ENCODE data around the gene NKTR. TPM values are rescaled to one million over a fixed set of nuclear protein-coding genes. Genes with fewer than 3 reads are reported as not detected.

Gene NKTR
- total and polyA plus RNA-seq, 7 experiments from 2014 or later, result 10.9 to 275 (median 209) TPM

- Mint-ChIP-seq H3K4me3 (peak overlapping the region in 8 of 10 donors; percentile 7 to 58 (median 15)), H3K4me1 (peaks cover 35 to 88% (median 73%) of the 10 kb centered on the region in 7 donors), H3K27ac (peak overlapping the region in 7 of 9 donors; percentile 12 to 69 (median 45)), H3K27me3 (no peaks in the 10 kb centered on the region), H3K9me3 (no peaks in the 10 kb centered on the region), H3K36me3 (peaks cover 0 to 33% (median 15%) of the 10 kb centered on the region in 5 donors)
- DNase-seq (no peak), ATAC-seq (peak; percentile 58)
- Histone ChIP-seq H3K36me3 (ENCODE audit: control insufficient read depth in 2 of 3, insufficient read depth in 3 of 3, low read length in 3 of 3) (peaks cover 0 to 15% (median 6%) of the 10 kb centered on the region in 3 experiments), H3K27me3 (ENCODE audit: control insufficient read depth in 2 of 2, insufficient read depth in 2 of 2, low read length in 2 of 2) (no peaks in the 10 kb centered on the region), H3K27ac (ENCODE audit: low read depth, low read length) (peak overlapping the region; percentile 27), H3K4me1 (ENCODE audit: control insufficient read depth in 2 of 2, insufficient read depth in 2 of 2, low read length in 2 of 2) (peaks cover 14 to 17% of the 10 kb centered on the region in 2 donors), H3K9me3 (ENCODE audit: control insufficient read depth in 2 of 3, low read length in 3 of 3) (no peaks in the 10 kb centered on the region), H3K4me3 (ENCODE audit: low read length) (no peak overlapping the region)
- ChIA-PET POLR2A (interaction anchor here (4.2 kb wide), 1 partner anchor 9 kb away, joined by 28 read pairs; the partner anchor contains the start of gene NKTR), CTCF (interaction anchor here (0.7 kb wide), 2 partner anchors 46 to 241 kb away, joined by 3 read pairs; no protein-coding TSS in a partner anchor)
- intact Hi-C loops (cut with micrococcal nuclease), result no loop called here
Measured at GRCh38 chr3:42610976-42611375, 10.5 kb downstream of the NKTR start.

GRCh38 chr3:42612217-42612616 is 11.7 kb downstream of the NKTR start:
- Histone ChIP-seq H3K27me3 (ENCODE audit: control insufficient read depth in 2 of 2, insufficient read depth in 2 of 2, low read length in 2 of 2) (no peaks in the 10 kb centered on the region), H3K27ac (ENCODE audit: low read depth, low read length) (peak overlapping the region; percentile 9), H3K4me3 (ENCODE audit: low read length) (no peak overlapping the region), H3K9me3 (ENCODE audit: control insufficient read depth in 2 of 3, low read length in 3 of 3) (no peaks in the 10 kb centered on the region), H3K36me3 (ENCODE audit: control insufficient read depth in 2 of 3, insufficient read depth in 3 of 3, low read length in 3 of 3) (peaks cover 0 to 10% (median 1%) of the 10 kb centered on the region in 3 experiments), H3K4me1 (ENCODE audit: control insufficient read depth in 2 of 2, insufficient read depth in 2 of 2, low read length in 2 of 2) (peaks cover 14 to 15% of the 10 kb centered on the region in 2 donors)
- no peak for ATAC-seq
- Mint-ChIP-seq H3K36me3 (peaks cover 0 to 30% (median 12%) of the 10 kb centered on the region in 5 donors), H3K9me3 (no peaks in the 10 kb centered on the region), H3K27me3 (no peaks in the 10 kb centered on the region), H3K4me1 (peaks cover 40 to 90% (median 74%) of the 10 kb centered on the region in 7 donors), H3K27ac (peak overlapping the region in 4 of 9 donors; percentile 2 to 45 (median 24)), H3K4me3 (peak overlapping the region in 2 of 10 donors; percentile 11 to 46)
- no peak for DNase-seq
- POLR2A ChIA-PET, result interaction anchor here (4.2 kb wide), 1 partner anchor 11 kb away, joined by 28 read pairs; the partner anchor contains the start of gene NKTR
- intact Hi-C loops (cut with micrococcal nuclease), result loop anchor here in 1 of 2 donors (2.0 kb wide), 1 partner anchor 15 kb away; no protein-coding TSS in a partner anchor
- CTCF ChIA-PET, result interaction anchor here (0.9 to 1.3 kb wide), 3 partner anchors 10 to 27 kb away, joined by 3 to 5 read pairs (median 4); no protein-coding TSS in a partner anchor

GRCh38 chr3:42612928-42613327 is 12.4 kb downstream of the NKTR start:
- H3K9me3 Mint-ChIP-seq, result no peaks in the 10 kb centered on the region
- no peak overlapping the region for H3K27ac ChIP-seq (ENCODE audit: low read depth, low read length)
- no peaks in the 10 kb centered on the region for H3K27me3 ChIP-seq (ENCODE audit: control insufficient read depth in 2 of 2, insufficient read depth in 2 of 2, low read length in 2 of 2)
- ChIA-PET CTCF (interaction anchor here (0.9 to 1.6 kb wide), 5 partner anchors 10 to 133 kb away, joined by 3 to 5 read pairs (median 3); no protein-coding TSS in a partner anchor), POLR2A (interaction anchor here (0.9 to 4.2 kb wide), 2 partner anchors 11 to 133 kb away, joined by 3 to 28 read pairs; partner anchors contain the start of gene NKTR)
- no peaks in the 10 kb centered on the region for H3K9me3 ChIP-seq (ENCODE audit: control insufficient read depth in 2 of 3, low read length in 3 of 3)
- no peak for DNase-seq
- intact Hi-C loops (cut with micrococcal nuclease), result loop anchor here (1.0 to 2.0 kb wide), 4 partner anchors 13 to 41 kb away; partner anchors contain the start of gene NKTR (in 1 of the 2)
- H3K27ac Mint-ChIP-seq, result peak overlapping the region in 1 of 9 donors; percentile 2
- peaks cover 14 to 15% of the 10 kb centered on the region in 2 donors for H3K4me1 ChIP-seq (ENCODE audit: control insufficient read depth in 2 of 2, insufficient read depth in 2 of 2, low read length in 2 of 2)
- no peak for ATAC-seq
- H3K4me3 Mint-ChIP-seq, result peak overlapping the region in 1 of 10 donors; percentile 38
- peaks cover 0 to 7% (median 2%) of the 10 kb centered on the region in 3 experiments for H3K36me3 ChIP-seq (ENCODE audit: control insufficient read depth in 2 of 3, insufficient read depth in 3 of 3, low read length in 3 of 3)
- no peak overlapping the region for H3K4me3 ChIP-seq (ENCODE audit: low read length)
- H3K27me3 Mint-ChIP-seq, result no peaks in the 10 kb centered on the region
- peaks cover 0 to 24% (median 8%) of the 10 kb centered on the region in 5 donors for H3K36me3 Mint-ChIP-seq
- peaks cover 40 to 86% (median 68%) of the 10 kb centered on the region in 7 donors for H3K4me1 Mint-ChIP-seq

- CTCF ChIA-PET, result interaction anchor here (0.9 to 1.6 kb wide), 3 partner anchors 10 to 132 kb away, joined by 3 to 5 read pairs (median 3); no protein-coding TSS in a partner anchor
- peak; percentile 63 for ATAC-seq
- Histone ChIP-seq H3K27me3 (ENCODE audit: control insufficient read depth in 2 of 2, insufficient read depth in 2 of 2, low read length in 2 of 2) (no peaks in the 10 kb centered on the region), H3K36me3 (ENCODE audit: control insufficient read depth in 2 of 3, insufficient read depth in 3 of 3, low read length in 3 of 3) (peaks cover 0 to 2% (median 2%) of the 10 kb centered on the region in 3 experiments), H3K4me3 (ENCODE audit: low read length) (no peak overlapping the region), H3K9me3 (ENCODE audit: control insufficient read depth in 2 of 3, low read length in 3 of 3) (no peaks in the 10 kb centered on the region), H3K4me1 (ENCODE audit: control insufficient read depth in 2 of 2, insufficient read depth in 2 of 2, low read length in 2 of 2) (peaks cover 14 to 15% of the 10 kb centered on the region in 2 donors), H3K27ac (ENCODE audit: low read depth, low read length) (no peak overlapping the region)
- Mint-ChIP-seq H3K27ac (peak overlapping the region in 5 of 9 donors; percentile 1 to 49 (median 4)), H3K4me1 (peaks cover 40 to 84% (median 64%) of the 10 kb centered on the region in 7 donors), H3K36me3 (peaks cover 0 to 20% (median 8%) of the 10 kb centered on the region in 5 donors), H3K27me3 (no peaks in the 10 kb centered on the region), H3K4me3 (peak overlapping the region in 2 of 10 donors; percentile 1 to 38), H3K9me3 (no peaks in the 10 kb centered on the region)
- intact Hi-C loops (cut with micrococcal nuclease), result loop anchor here (1.0 to 2.0 kb wide), 4 partner anchors 13 to 41 kb away; partner anchors contain the start of gene NKTR (in 1 of the 2)
- peak in 1 of 9 donors; percentile 17 for DNase-seq
- POLR2A ChIA-PET, result interaction anchor here (0.9 to 4.2 kb wide), 2 partner anchors 12 to 132 kb away, joined by 3 to 28 read pairs; partner anchors contain the start of gene NKTR
Measured at GRCh38 chr3:42613462-42613861, 13.0 kb downstream of the NKTR start.

- ChIA-PET CTCF (no interaction called here), POLR2A (no interaction called here)
- intact Hi-C loops (cut with micrococcal nuclease), result no loop called here
- H3K4me3 ChIP-seq (ENCODE audit: low read length), result no peak overlapping the region
- H3K27ac ChIP-seq (ENCODE audit: low read depth, low read length), result no peak overlapping the region
- no peaks in the 10 kb centered on the region for H3K27me3 ChIP-seq (ENCODE audit: control insufficient read depth in 2 of 2, insufficient read depth in 2 of 2, low read length in 2 of 2)
- Mint-ChIP-seq H3K9me3 (no peaks in the 10 kb centered on the region), H3K27ac (peak overlapping the region in 5 of 9 donors; percentile 2 to 70 (median 37)), H3K27me3 (no peaks in the 10 kb centered on the region), H3K36me3 (peaks cover 5 to 43% (median 22%) of the 10 kb centered on the region in 5 donors), H3K4me1 (peaks cover 0 to 16% (median 5%) of the 10 kb centered on the region in 7 donors), H3K4me3 (no peak overlapping the region)
- H3K36me3 ChIP-seq (ENCODE audit: control insufficient read depth in 2 of 3, insufficient read depth in 3 of 3, low read length in 3 of 3), result peaks cover 28 to 67% (median 40%) of the 10 kb centered on the region in 3 experiments
- ATAC-seq (no peak), DNase-seq (no peak)
- H3K9me3 ChIP-seq (ENCODE audit: control insufficient read depth in 2 of 3, low read length in 3 of 3), result no peaks in the 10 kb centered on the region
- H3K4me1 ChIP-seq (ENCODE audit: control insufficient read depth in 2 of 2, insufficient read depth in 2 of 2, low read length in 2 of 2), result no peaks in the 10 kb centered on the region
Measured at GRCh38 chr3:42631620-42632019, 31.1 kb downstream of the NKTR start.

- no peaks in the 10 kb centered on the region for H3K9me3 Mint-ChIP-seq
- no peaks in the 10 kb centered on the region for H3K27me3 Mint-ChIP-seq
Measured at GRCh38 chr3:42632146-42632545, 31.7 kb downstream of the NKTR start.

More at GRCh38 chr3:42632146-42632545, 31.7 kb downstream of the NKTR start:
- Mint-ChIP-seq H3K27ac (peak overlapping the region in 1 of 9 donors; percentile 16), H3K4me3 (no peak overlapping the region), H3K4me1 (peaks cover 0 to 16% (median 4%) of the 10 kb centered on the region in 7 donors), H3K36me3 (peaks cover 5 to 41% (median 22%) of the 10 kb centered on the region in 5 donors)
- H3K9me3 ChIP-seq (ENCODE audit: control insufficient read depth in 2 of 3, low read length in 3 of 3), result no peaks in the 10 kb centered on the region
- no peak overlapping the region for H3K27ac ChIP-seq (ENCODE audit: low read depth, low read length)
- intact Hi-C loops (cut with micrococcal nuclease), result no loop called here
- CTCF ChIA-PET, result no interaction called here
- ATAC-seq (no peak), DNase-seq (no peak)
- H3K36me3 ChIP-seq (ENCODE audit: control insufficient read depth in 2 of 3, insufficient read depth in 3 of 3, low read length in 3 of 3), result peaks cover 28 to 72% (median 40%) of the 10 kb centered on the region in 3 experiments
- H3K27me3 ChIP-seq (ENCODE audit: control insufficient read depth in 2 of 2, insufficient read depth in 2 of 2, low read length in 2 of 2), result no peaks in the 10 kb centered on the region
- H3K4me1 ChIP-seq (ENCODE audit: control insufficient read depth in 2 of 2, insufficient read depth in 2 of 2, low read length in 2 of 2), result no peaks in the 10 kb centered on the region
- POLR2A ChIA-PET, result no interaction called here
- no peak overlapping the region for H3K4me3 ChIP-seq (ENCODE audit: low read length)

Data from naive thymus-derived CD4-positive, alpha-beta T cell (primary cell).